Coronary artery (tissue), 2 donors: ENCODE measurements around the gene PLA2G2C.

Experiments
- DNase-seq: peaks from one replicate; pipeline ENCODE4 v3.0.0-alpha.2; 2017; ENCODE audit warnings: low spot score
- H3K27ac ChIP-seq, 2 donors: fragments of 200-600 bp; sonication (generic); one replicate each; pipeline ENCODE4 v1.5.1; 2016 to 2019
- H3K4me3 ChIP-seq: fragments of 200-600 bp; sonication (generic); 2 replicates; pipeline ENCODE4 v1.5.1; 2016; ENCODE audit warnings: mild to moderate bottlenecking, moderate library complexity
- CTCF ChIP-seq: fragments of 200-600 bp; sonication (generic); IDR thresholded peaks from one replicate; pipeline ENCODE4 v1.5.1; 2019; ENCODE audit warnings: antibody characterized with exemption

Gene PLA2G2C

GRCh38 chr1:20148571-20149500 is 37.5 kb downstream of the PLA2G2C start:
- no peak overlapping the region for H3K27ac ChIP-seq
- no peak for TF ChIP-seq CTCF
- no peak overlapping the region for H3K4me3 ChIP-seq
- DNase-seq: no peak

- DNase-seq: no peak
- H3K4me3 ChIP-seq: no peak overlapping the region
- no peak overlapping the region for H3K27ac ChIP-seq
- TF ChIP-seq CTCF: no peak
Observed at GRCh38 chr1:20147846-20148570, 38.3 kb downstream of the PLA2G2C start.

- H3K4me3 ChIP-seq: no peak overlapping the region
- H3K27ac ChIP-seq: no peak overlapping the region
- DNase-seq: no peak
- no peak for TF ChIP-seq CTCF
Observed at GRCh38 chr1:20143734-20144565, 42.4 kb downstream of the PLA2G2C start.

GRCh38 chr1:20143318-20143717 is 43.0 kb downstream of the PLA2G2C start:
- DNase-seq: no peak
- TF ChIP-seq CTCF: no peak
- no peak overlapping the region for H3K4me3 ChIP-seq
- no peak overlapping the region for H3K27ac ChIP-seq

GRCh38 chr1:20142001-20142710 is 44.2 kb downstream of the PLA2G2C start:
- H3K27ac ChIP-seq: no peak overlapping the region
- no peak for DNase-seq
- no peak overlapping the region for H3K4me3 ChIP-seq
- no peak for TF ChIP-seq CTCF

- DNase-seq: peak; percentile 61
- no peak overlapping the region for H3K27ac ChIP-seq
- no peak overlapping the region for H3K4me3 ChIP-seq
- TF ChIP-seq CTCF: no peak
Observed at GRCh38 chr1:20141466-20141865, 44.9 kb downstream of the PLA2G2C start.
